ENCODE results near the gene ARVCF. TPM values are rescaled to one million over a fixed set of nuclear protein-coding genes. Genes with fewer than 3 reads are reported as not detected.

The ARVCF gene
- polyA plus RNA-seq, 1 of the 3 experiments (the other 2 are of a cell fraction): 27.4 TPM

DNA sequence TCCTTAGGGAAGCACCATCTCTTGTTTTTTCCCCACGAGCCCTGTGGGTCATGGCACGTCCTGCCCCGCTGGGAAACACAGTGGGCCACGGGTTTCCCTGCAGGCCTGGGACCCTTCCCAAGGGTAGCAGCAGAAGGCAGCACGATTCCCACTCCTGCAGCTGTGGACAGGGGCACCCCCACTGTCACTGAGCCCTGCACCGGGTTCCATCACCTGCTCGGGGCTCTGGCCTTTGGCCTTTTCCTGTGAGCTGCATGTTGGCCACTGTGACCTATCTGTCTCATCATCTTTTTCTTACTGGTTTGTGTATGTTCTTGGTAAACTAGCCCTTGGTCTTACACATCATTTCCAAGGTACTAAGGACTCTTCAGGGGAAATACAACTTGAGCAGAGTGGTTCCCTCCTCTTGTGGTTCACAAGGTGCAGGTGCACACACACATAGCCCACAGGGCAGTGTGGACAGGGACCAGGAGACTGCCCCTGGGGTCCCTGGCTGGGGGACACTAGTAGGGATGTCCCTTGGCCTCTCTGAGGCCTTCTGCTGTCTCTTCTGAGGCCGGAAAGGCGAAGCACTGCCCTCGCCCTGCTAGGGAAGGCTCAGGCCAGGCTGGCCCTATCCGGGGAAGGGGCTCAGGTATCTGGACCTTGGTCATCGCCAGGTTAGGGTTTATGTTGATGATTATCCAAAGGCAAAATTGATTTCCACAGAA is 56.0 kb downstream of the ARVCF start:
- Histone ChIP-seq H2AFZ (ENCODE audit: low read depth) (no peak overlapping the region), H4K20me1 (ENCODE audit: insufficient read depth) (peaks cover 22% of the 10 kb centered on the region), H3K4me3 (ENCODE audit: low read depth in 2 of 2, low read length in 1 of 2) (no peak overlapping the region), H3K36me3 (replicated peaks in 1 of 2; ENCODE audit: control insufficient read depth in 1 of 2, insufficient read depth in 2 of 2, low read length in 1 of 2) (peaks cover 12 to 15% of the 10 kb centered on the region in 2 experiments), H3K9me2 (no peaks in the 10 kb centered on the region), H3K27me3 (ENCODE audit: insufficient read depth) (no peaks in the 10 kb centered on the region), H3K4me1 (ENCODE audit: control insufficient read depth in 1 of 2, insufficient read depth in 2 of 2, low read depth in 1 of 2, low read length in 1 of 2) (peaks cover 7 to 14% of the 10 kb centered on the region in 2 experiments; a peak in 2 of 4 replicates), H3K27ac (ENCODE audit: low read depth in 2 of 2, low read length in 1 of 2) (no peak overlapping the region), H3F3A (replicated peaks; ENCODE audit: insufficient read depth) (no peaks in the 10 kb centered on the region), H3K9ac (no peak overlapping the region), H3K9me3 (no peaks in the 10 kb centered on the region), H3K4me2 (no peak overlapping the region), H3K79me2 (ENCODE audit: insufficient read depth) (peaks cover 19% of the 10 kb centered on the region; the same call in 1 of the 2 replicates)
- CTCF ChIA-PET: interaction anchor here (1.5 to 16.4 kb wide), 2 partner anchors 52 to 65 kb away, joined by 3 to 501 read pairs; no protein-coding TSS in a partner anchor
- TF ChIP-seq RFX5 (IDR thresholded peaks at IDR 0.05; ENCODE audit: low read length) (no peak), GABPA (IDR thresholded peaks at IDR 0.05; ENCODE audit: low read depth) (no peak), NRF1 (IDR thresholded peaks at IDR 0.05; ENCODE audit: low read depth, low read length) (no peak), FOSL2 (IDR thresholded peaks at IDR 0.05; ENCODE audit: borderline replicate concordance, low read depth) (no peak), TEAD4 (IDR thresholded peaks at IDR 0.05; ENCODE audit: borderline replicate concordance, insufficient read depth) (no peak), FOXJ3 (CRISPR knock-in tag; IDR thresholded peaks at IDR 0.05) (no peak), NFIC (IDR thresholded peaks at IDR 0.05; ENCODE audit: borderline replicate concordance) (no peak), IRF3 (IDR thresholded peaks at IDR 0.05; ENCODE audit: low read depth, low read length) (no peak), CHD2 (IDR thresholded peaks at IDR 0.05; ENCODE audit: low read length, partially characterized antibody) (no peak), RAD21 (IDR thresholded peaks at IDR 0.05; ENCODE audit: low read length) (no peak), TAF1 (IDR thresholded peaks at IDR 0.05; ENCODE audit: borderline replicate concordance, low read depth, low read length) (no peak), ELF1 (IDR thresholded peaks at IDR 0.05) (no peak), SIN3A (IDR thresholded peaks at IDR 0.05; ENCODE audit: borderline replicate concordance, low read depth, low read length) (no peak), EZH2phosphoT487 (IDR thresholded peaks at IDR 0.05; ENCODE audit: borderline replicate concordance, low read depth) (no peak)
- TF ChIP-seq, protein P1, sequence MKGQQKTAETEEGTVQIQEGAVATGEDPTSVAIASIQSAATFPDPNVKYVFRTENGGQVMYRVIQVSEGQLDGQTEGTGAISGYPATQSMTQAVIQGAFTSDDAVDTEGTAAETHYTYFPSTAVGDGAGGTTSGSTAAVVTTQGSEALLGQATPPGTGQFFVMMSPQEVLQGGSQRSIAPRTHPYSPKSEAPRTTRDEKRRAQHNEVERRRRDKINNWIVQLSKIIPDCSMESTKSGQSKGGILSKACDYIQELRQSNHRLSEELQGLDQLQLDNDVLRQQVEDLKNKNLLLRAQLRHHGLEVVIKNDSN (IDR thresholded peaks at IDR 0.05; ENCODE audit: borderline replicate concordance, low read depth): no peak
- TF ChIP-seq, protein P2, sequence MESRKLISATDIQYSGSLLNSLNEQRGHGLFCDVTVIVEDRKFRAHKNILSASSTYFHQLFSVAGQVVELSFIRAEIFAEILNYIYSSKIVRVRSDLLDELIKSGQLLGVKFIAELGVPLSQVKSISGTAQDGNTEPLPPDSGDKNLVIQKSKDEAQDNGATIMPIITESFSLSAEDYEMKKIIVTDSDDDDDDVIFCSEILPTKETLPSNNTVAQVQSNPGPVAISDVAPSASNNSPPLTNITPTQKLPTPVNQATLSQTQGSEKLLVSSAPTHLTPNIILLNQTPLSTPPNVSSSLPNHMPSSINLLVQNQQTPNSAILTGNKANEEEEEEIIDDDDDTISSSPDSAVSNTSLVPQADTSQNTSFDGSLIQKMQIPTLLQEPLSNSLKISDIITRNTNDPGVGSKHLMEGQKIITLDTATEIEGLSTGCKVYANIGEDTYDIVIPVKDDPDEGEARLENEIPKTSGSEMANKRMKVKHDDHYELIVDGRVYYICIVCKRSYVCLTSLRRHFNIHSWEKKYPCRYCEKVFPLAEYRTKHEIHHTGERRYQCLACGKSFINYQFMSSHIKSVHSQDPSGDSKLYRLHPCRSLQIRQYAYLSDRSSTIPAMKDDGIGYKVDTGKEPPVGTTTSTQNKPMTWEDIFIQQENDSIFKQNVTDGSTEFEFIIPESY (IDR thresholded peaks at IDR 0.05; ENCODE audit: borderline replicate concordance, low read depth): no peak
- TF ChIP-seq, protein P3, sequence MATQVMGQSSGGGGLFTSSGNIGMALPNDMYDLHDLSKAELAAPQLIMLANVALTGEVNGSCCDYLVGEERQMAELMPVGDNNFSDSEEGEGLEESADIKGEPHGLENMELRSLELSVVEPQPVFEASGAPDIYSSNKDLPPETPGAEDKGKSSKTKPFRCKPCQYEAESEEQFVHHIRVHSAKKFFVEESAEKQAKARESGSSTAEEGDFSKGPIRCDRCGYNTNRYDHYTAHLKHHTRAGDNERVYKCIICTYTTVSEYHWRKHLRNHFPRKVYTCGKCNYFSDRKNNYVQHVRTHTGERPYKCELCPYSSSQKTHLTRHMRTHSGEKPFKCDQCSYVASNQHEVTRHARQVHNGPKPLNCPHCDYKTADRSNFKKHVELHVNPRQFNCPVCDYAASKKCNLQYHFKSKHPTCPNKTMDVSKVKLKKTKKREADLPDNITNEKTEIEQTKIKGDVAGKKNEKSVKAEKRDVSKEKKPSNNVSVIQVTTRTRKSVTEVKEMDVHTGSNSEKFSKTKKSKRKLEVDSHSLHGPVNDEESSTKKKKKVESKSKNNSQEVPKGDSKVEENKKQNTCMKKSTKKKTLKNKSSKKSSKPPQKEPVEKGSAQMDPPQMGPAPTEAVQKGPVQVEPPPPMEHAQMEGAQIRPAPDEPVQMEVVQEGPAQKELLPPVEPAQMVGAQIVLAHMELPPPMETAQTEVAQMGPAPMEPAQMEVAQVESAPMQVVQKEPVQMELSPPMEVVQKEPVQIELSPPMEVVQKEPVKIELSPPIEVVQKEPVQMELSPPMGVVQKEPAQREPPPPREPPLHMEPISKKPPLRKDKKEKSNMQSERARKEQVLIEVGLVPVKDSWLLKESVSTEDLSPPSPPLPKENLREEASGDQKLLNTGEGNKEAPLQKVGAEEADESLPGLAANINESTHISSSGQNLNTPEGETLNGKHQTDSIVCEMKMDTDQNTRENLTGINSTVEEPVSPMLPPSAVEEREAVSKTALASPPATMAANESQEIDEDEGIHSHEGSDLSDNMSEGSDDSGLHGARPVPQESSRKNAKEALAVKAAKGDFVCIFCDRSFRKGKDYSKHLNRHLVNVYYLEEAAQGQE (IDR thresholded peaks at IDR 0.05; ENCODE audit: low read depth, low read length): no peak
- 98% methylated on average over 8 of the region's 12 CpGs for WGBS (ENCODE audit: low lambda C conversion rate)
- POLR2A ChIA-PET: no interaction called here
- peak; percentile 8 for DNase-seq

All from SK-N-SH (cell line).